Stimulated activated effector memory CD8-positive, alpha-beta T cell treated with anti-CD3 and anti-CD28 coated beads, Interleukin-12 subunit alpha, Interleukin-12 subunit beta, amount 100 ng/mL, for 72 hours (primary cell): ENCODE results near the gene DNAH2.
A peak's percentile ranks its signal among the peaks of the same experiment; 100 is the strongest.
"Not testable (repeated sequence)": the region's sequence is repeated elsewhere in the genome, so short reads cannot be mapped to it uniquely, and the experiment has no call there.

Source experiments
- ATAC-seq: fragments of 150-1000 bp; cut with Tn5 transposase; 2 replicates; pipeline ENCODE4 v1.10.0; 2021
- DNase-seq, 2 donors: peaks; one replicate each; pipeline ENCODE4 v3.0.0; 2021 to 2022; ENCODE audit warnings: low spot score in 2 of 2
- H3K27ac Mint-ChIP-seq: one replicate; pipeline ENCODE4 v1.8.0; 2022; ENCODE audit warnings: mild to moderate bottlenecking, mixed read lengths
- H3K36me3 Mint-ChIP-seq: one replicate; pipeline ENCODE4 v1.8.0; 2022; ENCODE audit warnings: mild to moderate bottlenecking, mixed read lengths
- H3K4me1 Mint-ChIP-seq: one replicate; pipeline ENCODE4 v1.8.0; 2022; ENCODE audit warnings: mixed read lengths
- H3K4me3 Mint-ChIP-seq: one replicate; pipeline ENCODE4 v1.8.0; 2022; ENCODE audit warnings: mild to moderate bottlenecking, mixed read lengths
- H3K9me3 Mint-ChIP-seq: one replicate; pipeline ENCODE4 v1.8.0; 2022; ENCODE audit warnings: mixed read lengths

Gene DNAH2

GRCh38 chr17:7857713-7858521, 140.4 kb downstream of the DNAH2 start, which contains the start of gene CYB5D1:
CYB5D1 (plus strand) TSS chr17:7858003; CDS start chr17:7858135, 132 bp downstream.
- peak; percentile 66 for ATAC-seq
- H3K27ac Mint-ChIP-seq = no peak within 1 kb of the TSS

GRCh38 chr17:7858522-7858810, 140.9 kb downstream of the DNAH2 start:
- Mint-ChIP-seq H3K4me1 (peaks cover 5% of the 10 kb centered on the region), H3K27ac (no peak overlapping the region), H3K9me3 (no peaks in the 10 kb centered on the region), H3K36me3 (peaks cover 30% of the 10 kb centered on the region), H3K4me3 (no peak overlapping the region)
- no peak for DNase-seq
- ATAC-seq = no peak

More at GRCh38 chr17:7857713-7858521, 140.4 kb downstream of the DNAH2 start, which contains the start of gene CYB5D1:
- no peaks in the 10 kb centered on the region for H3K9me3 Mint-ChIP-seq
- peak; percentile 67 to 94 for DNase-seq
- H3K4me3 Mint-ChIP-seq = no peak within 1 kb of the TSS
- H3K4me1 Mint-ChIP-seq = peaks cover 6% of the 10 kb centered on the region
- peaks cover 29% of the 10 kb centered on the region for H3K36me3 Mint-ChIP-seq

- H3K9me3 Mint-ChIP-seq = no peaks in the 10 kb centered on the region
- H3K4me1 Mint-ChIP-seq = no peaks in the 10 kb centered on the region
- H3K4me3 Mint-ChIP-seq = no peak overlapping the region
- no peak overlapping the region for H3K27ac Mint-ChIP-seq
- DNase-seq = no peak
- ATAC-seq = no peak
- H3K36me3 Mint-ChIP-seq = peaks cover 30% of the 10 kb centered on the region
Observed at GRCh38 chr17:7859028-7859427, 141.5 kb downstream of the DNAH2 start.

GRCh38 chr17:7862692-7863437, 145.3 kb downstream of the DNAH2 start:
- ATAC-seq (no peak), DNase-seq (peak in 1 of 2 donors; percentile 64)
- no peaks in the 10 kb centered on the region for H3K9me3 Mint-ChIP-seq
- peaks cover 54% of the 10 kb centered on the region for H3K36me3 Mint-ChIP-seq
- peaks cover 13% of the 10 kb centered on the region for H3K4me1 Mint-ChIP-seq
- H3K4me3 Mint-ChIP-seq = no peak overlapping the region
- no peak overlapping the region for H3K27ac Mint-ChIP-seq

- not testable (repeated sequence) for H3K27ac Mint-ChIP-seq, DNase-seq, ATAC-seq, H3K4me3 Mint-ChIP-seq, H3K9me3 Mint-ChIP-seq
- Mint-ChIP-seq H3K4me1 (peaks cover 24% of the 10 kb centered on the region), H3K36me3 (peaks cover 51% of the 10 kb centered on the region)
Observed at GRCh38 chr17:7864384-7864783, 146.8 kb downstream of the DNAH2 start.

- peaks cover 49% of the 10 kb centered on the region for H3K36me3 Mint-ChIP-seq
- H3K4me1 Mint-ChIP-seq = peaks cover 24% of the 10 kb centered on the region
- no peak overlapping the region for H3K27ac Mint-ChIP-seq
- no peaks in the 10 kb centered on the region for H3K9me3 Mint-ChIP-seq
- no peak overlapping the region for H3K4me3 Mint-ChIP-seq
- DNase-seq (no peak), ATAC-seq (peak; percentile 37)
Observed at GRCh38 chr17:7864995-7865650, 147.6 kb downstream of the DNAH2 start.

- Mint-ChIP-seq H3K9me3 (no peaks in the 10 kb centered on the region), H3K4me3 (peak overlapping the region; percentile 45), H3K36me3 (peaks cover 30% of the 10 kb centered on the region), H3K27ac (peak overlapping the region; percentile 81), H3K4me1 (peaks cover 24% of the 10 kb centered on the region)
- no peak for DNase-seq
- ATAC-seq = peak; percentile 72
Observed at GRCh38 chr17:7867881-7868329, 150.4 kb downstream of the DNAH2 start.

GRCh38 chr17:7873051-7873450, 155.5 kb downstream of the DNAH2 start:
- Mint-ChIP-seq H3K4me3 (no peak overlapping the region), H3K4me1 (peaks cover 23% of the 10 kb centered on the region), H3K36me3 (peaks cover 49% of the 10 kb centered on the region), H3K27ac (peak overlapping the region; percentile 60), H3K9me3 (no peaks in the 10 kb centered on the region)
- no peak for ATAC-seq
- no peak for DNase-seq

- peaks cover 14% of the 10 kb centered on the region for H3K4me1 Mint-ChIP-seq
- no peak for DNase-seq
- peak overlapping the region; percentile 2 for H3K27ac Mint-ChIP-seq
- no peak overlapping the region for H3K4me3 Mint-ChIP-seq
- H3K9me3 Mint-ChIP-seq = no peaks in the 10 kb centered on the region
- ATAC-seq = no peak
- H3K36me3 Mint-ChIP-seq = peaks cover 52% of the 10 kb centered on the region
Observed at GRCh38 chr17:7875804-7876370, 158.3 kb downstream of the DNAH2 start.

GRCh38 chr17:7878234-7878633, 160.7 kb downstream of the DNAH2 start:
- no peak for ATAC-seq
- DNase-seq = no peak
- Mint-ChIP-seq H3K4me1 (peaks cover 14% of the 10 kb centered on the region), H3K27ac (no peak overlapping the region), H3K4me3 (no peak overlapping the region), H3K9me3 (no peaks in the 10 kb centered on the region), H3K36me3 (peaks cover 47% of the 10 kb centered on the region)

- no peak overlapping the region for H3K27ac Mint-ChIP-seq
- peaks cover 27% of the 10 kb centered on the region for H3K36me3 Mint-ChIP-seq
- DNase-seq (no peak), ATAC-seq (no peak)
- H3K4me3 Mint-ChIP-seq = no peak overlapping the region
- peaks cover 6% of the 10 kb centered on the region for H3K4me1 Mint-ChIP-seq
- H3K9me3 Mint-ChIP-seq = no peaks in the 10 kb centered on the region
Observed at GRCh38 chr17:7880076-7880868, 162.7 kb downstream of the DNAH2 start.

- Mint-ChIP-seq H3K4me3 (no peak overlapping the region), H3K36me3 (peaks cover 15% of the 10 kb centered on the region), H3K9me3 (no peaks in the 10 kb centered on the region), H3K27ac (no peak overlapping the region), H3K4me1 (peaks cover 1% of the 10 kb centered on the region)
- ATAC-seq (no peak), DNase-seq (no peak)
Observed at GRCh38 chr17:7881276-7882054, 163.9 kb downstream of the DNAH2 start.

GRCh38 chr17:7882068-7882467, 164.5 kb downstream of the DNAH2 start:
- peaks cover 12% of the 10 kb centered on the region for H3K36me3 Mint-ChIP-seq
- ATAC-seq (no peak), DNase-seq (no peak)
- H3K9me3 Mint-ChIP-seq = no peaks in the 10 kb centered on the region
- no peak overlapping the region for H3K27ac Mint-ChIP-seq
- H3K4me3 Mint-ChIP-seq = no peak overlapping the region
- no peaks in the 10 kb centered on the region for H3K4me1 Mint-ChIP-seq

GRCh38 chr17:7882629-7883028, 165.1 kb downstream of the DNAH2 start:
- no peak overlapping the region for H3K27ac Mint-ChIP-seq
- no peaks in the 10 kb centered on the region for H3K9me3 Mint-ChIP-seq
- no peak overlapping the region for H3K4me3 Mint-ChIP-seq
- ATAC-seq (no peak), DNase-seq (no peak)
- peaks cover 7% of the 10 kb centered on the region for H3K36me3 Mint-ChIP-seq
- H3K4me1 Mint-ChIP-seq = no peaks in the 10 kb centered on the region
